ENCODE data around the gene XRRA1.

DNA sequence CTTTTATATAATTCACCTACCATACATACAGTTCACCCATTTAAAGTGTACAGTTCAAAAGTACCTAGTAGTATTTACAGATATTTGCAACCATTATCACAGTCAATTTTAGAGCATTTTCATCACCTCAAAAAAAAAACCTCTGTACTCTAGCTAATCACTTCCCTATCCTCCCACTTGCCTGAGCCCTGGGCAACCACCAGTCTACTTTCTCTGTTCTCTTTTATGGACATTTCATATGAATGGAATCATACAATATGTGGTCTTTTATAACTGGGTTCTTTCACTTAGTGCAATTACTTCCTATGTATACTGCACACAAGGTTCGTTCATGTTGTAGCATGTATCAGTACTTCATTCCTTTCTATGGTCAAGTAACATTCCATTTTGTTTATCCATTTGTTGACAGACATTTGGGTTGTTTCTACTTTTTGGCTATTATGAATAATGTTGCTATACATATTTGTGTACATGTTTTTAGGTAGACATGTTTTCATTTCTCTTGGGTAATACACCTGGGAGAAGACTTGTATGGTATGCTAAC, 22.0 kb upstream of the XRRA1 start:
- TF ChIP-seq, protein P1, sequence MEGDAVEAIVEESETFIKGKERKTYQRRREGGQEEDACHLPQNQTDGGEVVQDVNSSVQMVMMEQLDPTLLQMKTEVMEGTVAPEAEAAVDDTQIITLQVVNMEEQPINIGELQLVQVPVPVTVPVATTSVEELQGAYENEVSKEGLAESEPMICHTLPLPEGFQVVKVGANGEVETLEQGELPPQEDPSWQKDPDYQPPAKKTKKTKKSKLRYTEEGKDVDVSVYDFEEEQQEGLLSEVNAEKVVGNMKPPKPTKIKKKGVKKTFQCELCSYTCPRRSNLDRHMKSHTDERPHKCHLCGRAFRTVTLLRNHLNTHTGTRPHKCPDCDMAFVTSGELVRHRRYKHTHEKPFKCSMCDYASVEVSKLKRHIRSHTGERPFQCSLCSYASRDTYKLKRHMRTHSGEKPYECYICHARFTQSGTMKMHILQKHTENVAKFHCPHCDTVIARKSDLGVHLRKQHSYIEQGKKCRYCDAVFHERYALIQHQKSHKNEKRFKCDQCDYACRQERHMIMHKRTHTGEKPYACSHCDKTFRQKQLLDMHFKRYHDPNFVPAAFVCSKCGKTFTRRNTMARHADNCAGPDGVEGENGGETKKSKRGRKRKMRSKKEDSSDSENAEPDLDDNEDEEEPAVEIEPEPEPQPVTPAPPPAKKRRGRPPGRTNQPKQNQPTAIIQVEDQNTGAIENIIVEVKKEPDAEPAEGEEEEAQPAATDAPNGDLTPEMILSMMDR (IDR thresholded peaks at IDR 0.05; ENCODE audit: low read depth, low read length): no peak
- TF ChIP-seq, protein P2, sequence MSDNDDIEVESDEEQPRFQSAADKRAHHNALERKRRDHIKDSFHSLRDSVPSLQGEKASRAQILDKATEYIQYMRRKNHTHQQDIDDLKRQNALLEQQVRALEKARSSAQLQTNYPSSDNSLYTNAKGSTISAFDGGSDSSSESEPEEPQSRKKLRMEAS (IDR thresholded peaks at IDR 0.05; ENCODE audit: low read depth, low read length): no peak
